ENCODE measurements around the gene C2CD4C.

DNA sequence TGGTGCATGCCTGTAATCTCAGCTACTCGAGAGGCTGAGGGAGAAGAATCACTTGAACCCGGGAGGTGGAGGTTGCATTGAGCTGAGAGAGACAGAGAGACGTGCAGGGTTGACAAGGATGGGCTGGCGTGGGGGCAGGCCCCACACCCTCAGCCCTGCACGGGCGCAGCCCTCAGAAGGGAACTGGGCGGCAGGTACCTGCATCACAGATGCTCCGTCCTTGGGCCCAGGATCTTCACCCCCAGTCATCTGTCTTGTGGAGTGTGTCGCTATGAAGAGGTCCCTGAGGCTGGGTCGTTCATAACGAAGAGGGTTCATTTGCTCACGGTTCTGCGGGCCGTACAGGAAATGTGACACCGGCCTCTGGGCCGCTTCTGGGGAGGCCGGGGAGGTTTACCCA lies 20.3 kb downstream of the C2CD4C start:
- TF ChIP-seq, protein P1, sequence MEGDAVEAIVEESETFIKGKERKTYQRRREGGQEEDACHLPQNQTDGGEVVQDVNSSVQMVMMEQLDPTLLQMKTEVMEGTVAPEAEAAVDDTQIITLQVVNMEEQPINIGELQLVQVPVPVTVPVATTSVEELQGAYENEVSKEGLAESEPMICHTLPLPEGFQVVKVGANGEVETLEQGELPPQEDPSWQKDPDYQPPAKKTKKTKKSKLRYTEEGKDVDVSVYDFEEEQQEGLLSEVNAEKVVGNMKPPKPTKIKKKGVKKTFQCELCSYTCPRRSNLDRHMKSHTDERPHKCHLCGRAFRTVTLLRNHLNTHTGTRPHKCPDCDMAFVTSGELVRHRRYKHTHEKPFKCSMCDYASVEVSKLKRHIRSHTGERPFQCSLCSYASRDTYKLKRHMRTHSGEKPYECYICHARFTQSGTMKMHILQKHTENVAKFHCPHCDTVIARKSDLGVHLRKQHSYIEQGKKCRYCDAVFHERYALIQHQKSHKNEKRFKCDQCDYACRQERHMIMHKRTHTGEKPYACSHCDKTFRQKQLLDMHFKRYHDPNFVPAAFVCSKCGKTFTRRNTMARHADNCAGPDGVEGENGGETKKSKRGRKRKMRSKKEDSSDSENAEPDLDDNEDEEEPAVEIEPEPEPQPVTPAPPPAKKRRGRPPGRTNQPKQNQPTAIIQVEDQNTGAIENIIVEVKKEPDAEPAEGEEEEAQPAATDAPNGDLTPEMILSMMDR (IDR thresholded peaks at IDR 0.05; ENCODE audit: low read depth, low read length, poor library complexity, severe bottlenecking): no peak
- no peak for TF ChIP-seq EZH2phosphoT487 (IDR thresholded peaks at IDR 0.05; ENCODE audit: borderline replicate concordance, low read length)
